ENCODE results near the gene ALDH1L1.

Gene ALDH1L1

DNA sequence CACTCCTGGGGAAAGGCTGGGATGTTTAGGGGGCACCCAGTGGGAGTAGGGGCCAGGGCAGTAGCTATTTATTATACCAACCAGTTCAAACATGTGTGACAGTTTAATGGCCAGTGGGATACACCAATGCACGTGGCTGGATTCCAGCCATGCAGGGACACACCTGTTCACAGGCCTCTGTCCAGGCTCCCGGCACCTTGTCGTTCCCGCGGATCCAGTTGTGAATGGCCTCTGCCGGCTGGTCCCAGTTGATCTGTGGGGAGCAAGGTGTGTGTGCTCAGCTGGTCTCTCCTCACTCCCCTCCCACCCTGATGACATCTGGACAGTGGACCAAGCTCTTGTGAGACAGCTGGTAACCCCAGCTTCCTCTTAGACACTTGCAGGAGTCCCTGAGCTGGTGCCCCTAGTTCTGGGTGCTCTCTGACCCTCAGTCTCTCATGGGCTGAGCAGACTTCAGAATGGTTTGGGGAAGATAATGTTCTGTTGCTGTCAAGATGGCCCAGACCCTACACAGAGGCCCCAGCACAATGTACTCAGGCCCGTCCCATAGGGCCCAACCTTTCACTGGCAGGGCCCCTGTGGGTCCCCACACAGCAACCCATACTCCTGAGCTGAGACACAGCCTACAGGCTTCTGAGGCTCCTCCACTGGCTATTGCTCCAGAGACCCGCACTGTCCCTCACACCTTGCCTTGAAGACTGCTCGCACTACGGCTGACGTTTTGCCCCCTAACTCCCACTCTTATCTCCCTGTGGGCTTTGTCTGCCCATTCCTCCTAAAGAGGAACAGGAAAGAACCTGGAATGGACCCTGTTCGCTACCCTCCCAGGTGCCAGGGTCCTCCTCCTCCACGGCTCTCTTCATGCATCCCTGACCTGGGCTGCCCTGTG is 25.8 kb downstream of the ALDH1L1 start:
- no peak for TF ChIP-seq GATA2 (IDR thresholded peaks at IDR 0.05; ENCODE audit: low read depth, low read length)
- TF ChIP-seq GATA3 (IDR thresholded peaks at IDR 0.05; ENCODE audit: low read depth, low read length) = no peak

- TF ChIP-seq GATA2 (IDR thresholded peaks at IDR 0.05; ENCODE audit: low read depth, low read length) (no peak), GATA3 (IDR thresholded peaks at IDR 0.05; ENCODE audit: low read depth, low read length) (no peak)
Measured at GRCh38 chr3:126153695-126154360, 26.6 kb downstream of the ALDH1L1 start.

DNA sequence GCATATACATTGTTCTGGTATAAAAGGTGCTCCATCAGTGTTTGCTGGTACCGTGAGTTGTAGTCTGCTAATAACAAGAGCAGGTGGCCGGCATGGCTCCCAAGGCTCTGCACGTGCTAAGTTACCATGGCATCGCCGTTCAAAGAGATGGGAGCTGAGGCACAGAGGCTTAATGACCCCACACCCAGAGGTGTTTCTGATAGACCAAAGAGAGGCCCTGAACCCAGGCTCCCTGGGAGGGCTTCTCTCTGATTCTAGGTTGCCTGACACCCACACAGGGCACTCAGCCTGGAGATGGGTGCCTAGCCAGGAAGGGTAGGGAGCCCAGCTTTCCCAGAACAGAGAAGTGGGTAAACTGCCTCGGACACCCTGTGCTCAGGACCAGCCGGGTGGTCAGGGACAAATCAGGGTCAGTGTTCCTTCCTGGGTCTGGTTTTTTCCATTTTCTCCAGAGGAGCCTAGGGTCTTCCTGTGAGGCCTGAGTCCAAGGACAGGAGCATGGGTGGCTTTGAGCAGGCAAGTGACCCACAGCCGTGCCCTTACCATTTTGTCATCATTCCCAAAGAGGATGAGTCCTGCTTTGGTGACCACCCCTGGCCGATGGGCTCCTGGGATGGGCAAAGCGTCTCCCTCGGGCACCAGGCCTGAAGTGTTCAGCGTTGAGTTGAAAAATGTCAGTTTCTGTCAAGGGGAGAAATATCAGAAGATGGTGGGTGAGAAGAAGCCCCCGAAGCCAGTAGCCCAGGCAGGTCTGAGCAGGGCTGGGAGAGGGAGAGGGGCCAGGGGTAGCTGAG is 27.3 kb downstream of the ALDH1L1 start:
- TF ChIP-seq GATA3 (IDR thresholded peaks at IDR 0.05; ENCODE audit: low read depth, low read length) = no peak
- TF ChIP-seq GATA2 (IDR thresholded peaks at IDR 0.05; ENCODE audit: low read depth, low read length) = no peak

DNA sequence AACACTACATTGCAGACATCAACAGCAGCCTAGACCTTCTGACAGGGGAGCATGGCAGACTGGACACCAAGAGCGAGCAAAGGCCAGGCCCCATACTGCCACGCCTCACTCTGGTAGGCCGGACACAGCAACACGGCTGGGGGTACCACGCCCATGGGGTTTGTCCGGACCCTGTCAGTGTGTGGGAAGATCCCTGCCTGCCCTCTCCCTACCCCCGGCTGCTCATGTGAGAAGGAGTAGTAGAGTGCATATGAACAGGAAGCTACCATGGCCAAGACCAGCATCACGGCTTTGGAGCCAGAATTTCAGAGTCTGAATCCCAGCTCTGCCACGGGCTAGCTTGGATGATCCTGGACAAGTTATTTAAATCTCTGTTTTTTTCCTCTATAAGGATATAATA is 27.9 kb downstream of the ALDH1L1 start:
- TF ChIP-seq GATA3 (IDR thresholded peaks at IDR 0.05; ENCODE audit: low read depth, low read length) (no peak), GATA2 (IDR thresholded peaks at IDR 0.05; ENCODE audit: low read depth, low read length) (no peak)

DNA sequence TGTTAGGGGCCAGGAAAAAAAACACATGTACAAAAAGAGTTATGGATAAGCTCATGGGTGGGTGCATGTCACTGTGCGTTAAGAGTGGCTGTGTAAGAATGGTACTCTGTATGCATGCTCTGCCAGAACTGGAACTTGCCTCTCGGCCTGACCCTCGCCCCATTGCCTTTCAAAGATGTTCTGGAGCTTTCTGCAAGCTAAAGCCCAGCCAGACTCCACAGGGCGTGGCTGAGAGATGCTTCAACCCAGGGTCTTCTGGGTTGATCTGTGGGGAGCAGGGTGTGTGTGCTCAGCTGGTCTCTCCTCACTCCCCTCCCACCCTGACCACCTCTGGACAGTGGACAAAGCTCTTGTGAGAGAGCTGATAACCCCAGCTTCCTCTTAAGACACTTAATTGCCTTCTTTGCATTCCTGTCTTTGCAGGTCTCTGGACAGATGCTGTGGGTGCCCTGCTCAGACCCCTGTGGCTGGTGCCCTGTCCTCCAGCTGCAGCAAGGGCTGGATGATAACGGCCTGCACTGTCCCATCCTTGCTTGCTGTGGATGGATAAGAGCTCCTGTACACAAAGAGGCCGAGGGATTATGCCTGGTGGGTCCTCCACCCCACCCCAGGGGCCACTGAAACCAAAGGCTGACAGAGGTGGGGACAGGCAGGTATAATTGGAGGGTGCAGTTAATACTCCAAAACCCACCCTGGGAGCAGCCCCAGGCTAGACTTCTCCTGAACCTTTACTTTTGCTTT is 28.7 kb downstream of the ALDH1L1 start:
- TF ChIP-seq GATA3 (IDR thresholded peaks at IDR 0.05; ENCODE audit: low read depth, low read length) = no peak
- TF ChIP-seq GATA2 (IDR thresholded peaks at IDR 0.05; ENCODE audit: low read depth, low read length) = no peak

- TF ChIP-seq GATA3 (IDR thresholded peaks at IDR 0.05; ENCODE audit: low read depth, low read length) (no peak), GATA2 (IDR thresholded peaks at IDR 0.05; ENCODE audit: low read depth, low read length) (no peak)
Measured at GRCh38 chr3:126149960-126150515, 30.3 kb downstream of the ALDH1L1 start.

GRCh38 chr3:126149256-126149902 is 31.0 kb downstream of the ALDH1L1 start:
- no peak for TF ChIP-seq GATA2 (IDR thresholded peaks at IDR 0.05; ENCODE audit: low read depth, low read length)
- TF ChIP-seq GATA3 (IDR thresholded peaks at IDR 0.05; ENCODE audit: low read depth, low read length) = no peak

DNA sequence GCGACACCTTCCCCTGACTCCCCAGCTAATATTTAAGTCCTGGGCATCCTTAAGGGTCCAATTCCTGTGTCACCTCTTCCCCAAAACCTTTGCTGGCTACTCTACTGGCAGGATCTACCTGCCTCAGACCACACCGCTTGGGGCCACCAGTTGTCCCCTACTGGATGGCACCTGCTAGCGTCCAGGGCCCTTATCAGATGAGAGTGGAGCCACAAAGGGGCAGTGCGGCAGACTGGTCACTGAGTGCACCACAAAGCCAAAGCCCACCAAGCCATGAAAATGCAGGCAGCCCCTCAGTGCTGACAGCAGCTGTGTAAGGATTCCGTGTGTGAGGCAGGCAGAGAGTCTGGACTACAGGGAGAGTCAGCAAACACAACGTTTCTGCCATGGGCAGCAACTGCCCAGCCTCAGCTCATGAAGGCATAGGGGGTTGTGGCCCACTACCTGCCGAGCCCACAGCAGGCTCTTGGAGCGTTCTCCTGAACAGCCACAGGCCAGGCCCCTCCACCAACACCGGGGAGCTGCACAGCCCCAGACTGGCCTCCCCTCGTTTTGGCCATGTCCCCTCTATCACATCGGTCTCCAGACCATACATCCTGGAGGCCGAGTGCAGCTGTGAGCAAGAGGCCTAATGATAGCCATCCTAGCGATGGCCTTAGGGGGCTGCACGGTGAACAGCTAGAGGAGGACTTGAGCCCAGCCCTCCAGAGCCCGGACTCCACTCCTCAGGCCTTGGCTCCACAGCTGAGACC is 32.3 kb downstream of the ALDH1L1 start:
- TF ChIP-seq GATA2 (IDR thresholded peaks at IDR 0.05; ENCODE audit: low read depth, low read length) (no peak), GATA3 (IDR thresholded peaks at IDR 0.05; ENCODE audit: low read depth, low read length) (no peak)

GRCh38 chr3:126147147-126147931 is 33.0 kb downstream of the ALDH1L1 start:
- TF ChIP-seq GATA2 (IDR thresholded peaks at IDR 0.05; ENCODE audit: low read depth, low read length) (no peak), GATA3 (IDR thresholded peaks at IDR 0.05; ENCODE audit: low read depth, low read length) (no peak)

DNA sequence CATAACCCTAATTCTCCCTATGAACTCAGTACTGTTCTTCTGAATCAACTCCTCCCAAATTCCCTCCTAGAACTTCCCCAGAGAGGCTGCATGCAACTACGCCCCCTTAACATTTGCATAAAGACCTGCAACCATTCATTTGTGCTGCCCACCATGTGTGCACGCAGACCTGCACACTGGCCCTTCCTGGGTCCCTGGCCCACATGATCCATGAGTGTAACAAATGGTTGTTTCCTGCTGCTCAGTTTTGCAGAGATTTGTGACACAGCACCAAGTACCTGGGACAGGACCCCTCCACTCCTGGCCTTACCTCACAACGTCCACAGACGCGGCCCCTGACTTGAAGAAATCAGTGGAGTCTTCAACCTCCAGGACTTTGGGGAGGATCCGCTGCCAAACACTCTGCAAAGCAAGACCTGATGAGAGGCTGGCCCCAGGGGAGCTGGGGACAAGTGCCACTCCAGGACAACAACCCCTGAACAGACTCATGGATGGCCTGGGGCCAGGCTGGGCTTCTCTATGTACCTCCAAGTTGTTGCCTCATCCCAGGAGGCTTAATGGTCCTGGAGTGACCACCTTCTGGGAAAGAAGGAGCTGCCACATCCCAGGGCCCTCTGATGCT is 33.8 kb downstream of the ALDH1L1 start:
- no peak for TF ChIP-seq GATA3 (IDR thresholded peaks at IDR 0.05; ENCODE audit: low read depth, low read length)
- no peak for TF ChIP-seq GATA2 (IDR thresholded peaks at IDR 0.05; ENCODE audit: low read depth, low read length)

DNA sequence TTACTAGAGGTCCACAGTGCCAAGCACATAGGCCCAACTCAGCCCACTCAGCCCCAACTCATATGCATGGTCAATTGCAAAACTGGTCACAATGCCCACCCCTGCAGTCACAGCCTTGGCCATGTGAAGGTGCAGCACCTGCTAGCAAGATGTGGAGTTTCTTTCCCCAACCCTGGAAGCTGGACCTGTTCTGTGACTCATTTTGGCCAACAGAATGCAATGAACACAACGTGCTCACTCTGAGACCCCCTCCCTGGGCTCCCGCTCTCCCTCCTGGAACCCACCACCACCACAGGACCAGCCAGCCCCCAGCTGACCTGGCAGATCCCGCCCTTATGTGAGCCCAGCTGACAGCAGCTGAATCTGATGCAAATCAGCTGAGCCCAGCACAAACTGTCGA is 34.4 kb downstream of the ALDH1L1 start:
- TF ChIP-seq GATA3 (IDR thresholded peaks at IDR 0.05; ENCODE audit: low read depth, low read length) (no peak), GATA2 (IDR thresholded peaks at IDR 0.05; ENCODE audit: low read depth, low read length) (no peak)
